ENCODE data around the gene PTP4A2. TPM values are rescaled to one million over a fixed set of nuclear protein-coding genes. Genes with fewer than 3 reads are reported as not detected.

PTP4A2 gene
- total RNA-seq, 2 donors from 2014 or later, result 240 to 332 TPM

GRCh38 chr1:31879981-31880608 lies 58.1 kb downstream of the PTP4A2 start:
- Histone ChIP-seq H3K4me1 (no peaks in the 10 kb centered on the region), H3K36me3 (no peaks in the 10 kb centered on the region), H3K27ac (no peak overlapping the region), H3K27me3 (no peaks in the 10 kb centered on the region), H3K9me3 (no peaks in the 10 kb centered on the region), H3K9ac (ENCODE audit: low read depth in 2 of 2, low read length in 2 of 2) (no peak overlapping the region), H3K4me3 (no peak overlapping the region)
- intact Hi-C loops (cut with DNase I), result no loop called here
- no peak for TF ChIP-seq CTCF (IDR thresholded peaks at IDR 0.05)
- DNase-seq, result no peak

- Histone ChIP-seq H3K9me3 (no peaks in the 10 kb centered on the region), H3K4me1 (no peaks in the 10 kb centered on the region), H3K36me3 (no peaks in the 10 kb centered on the region), H3K4me3 (no peak overlapping the region), H3K27ac (no peak overlapping the region), H3K9ac (ENCODE audit: low read depth in 2 of 2, low read length in 2 of 2) (no peak overlapping the region), H3K27me3 (no peaks in the 10 kb centered on the region)
- no peak for DNase-seq
- intact Hi-C loops (cut with DNase I), result no loop called here
- no peak for TF ChIP-seq CTCF (IDR thresholded peaks at IDR 0.05)
Observed at GRCh38 chr1:31878058-31878457, 60.1 kb downstream of the PTP4A2 start.

GRCh38 chr1:31877544-31877943 lies 60.6 kb downstream of the PTP4A2 start:
- intact Hi-C loops (cut with DNase I), result no loop called here
- H3K4me3 ChIP-seq, result no peak overlapping the region

GRCh38 chr1:31875636-31876236 lies 62.4 kb downstream of the PTP4A2 start:
- no peaks in the 10 kb centered on the region for H3K36me3 ChIP-seq
- intact Hi-C loops (cut with DNase I), result no loop called here
- no peak overlapping the region for H3K9ac ChIP-seq (ENCODE audit: low read depth in 2 of 2, low read length in 2 of 2)
- DNase-seq, result no peak
- TF ChIP-seq CTCF (IDR thresholded peaks at IDR 0.05), result no peak
- H3K4me3 ChIP-seq, result no peak overlapping the region
- no peak overlapping the region for H3K27ac ChIP-seq
- no peaks in the 10 kb centered on the region for H3K4me1 ChIP-seq
- no peaks in the 10 kb centered on the region for H3K9me3 ChIP-seq
- no peaks in the 10 kb centered on the region for H3K27me3 ChIP-seq

More at GRCh38 chr1:31877544-31877943, 60.6 kb downstream of the PTP4A2 start:
- no peaks in the 10 kb centered on the region for H3K36me3 ChIP-seq
- no peak for DNase-seq
- H3K9ac ChIP-seq (ENCODE audit: low read depth in 2 of 2, low read length in 2 of 2), result no peak overlapping the region
- H3K27me3 ChIP-seq, result no peaks in the 10 kb centered on the region
- H3K9me3 ChIP-seq, result no peaks in the 10 kb centered on the region
- no peaks in the 10 kb centered on the region for H3K4me1 ChIP-seq
- H3K27ac ChIP-seq, result no peak overlapping the region
- TF ChIP-seq CTCF (IDR thresholded peaks at IDR 0.05), result no peak

GRCh38 chr1:31874942-31875341 lies 63.2 kb downstream of the PTP4A2 start:
- no peaks in the 10 kb centered on the region for H3K4me1 ChIP-seq
- H3K36me3 ChIP-seq, result no peaks in the 10 kb centered on the region
- no peak overlapping the region for H3K4me3 ChIP-seq
- no peak for DNase-seq
- no peaks in the 10 kb centered on the region for H3K27me3 ChIP-seq
- intact Hi-C loops (cut with DNase I), result no loop called here
- no peak overlapping the region for H3K27ac ChIP-seq
- TF ChIP-seq CTCF (IDR thresholded peaks at IDR 0.05), result no peak
- no peak overlapping the region for H3K9ac ChIP-seq (ENCODE audit: low read depth in 2 of 2, low read length in 2 of 2)
- H3K9me3 ChIP-seq, result no peaks in the 10 kb centered on the region

Measured in colonic mucosa (tissue), 4 donors.